ENCODE measurements around the gene RSPO3. TPM values are rescaled to one million over a fixed set of nuclear protein-coding genes. Genes with fewer than 3 reads are reported as not detected.
"Not testable (repeated sequence)": the region's sequence is repeated elsewhere in the genome, so short reads cannot be mapped to it uniquely, and the experiment has no call there.

The RSPO3 gene
- total RNA-seq, 1 experiment from 2014 or later, result not detected

GRCh38 chr6:127096167-127096566 lies 22.3 kb upstream of the RSPO3 start:
- no peaks in the 10 kb centered on the region for H3K4me1 ChIP-seq (ENCODE audit: control insufficient read depth in 1 of 2, insufficient read depth in 2 of 2, low read length in 2 of 2)
- H3K36me3 ChIP-seq (ENCODE audit: control insufficient read depth in 1 of 2, insufficient read depth in 2 of 2, low read length in 2 of 2), result no peaks in the 10 kb centered on the region
- no peaks in the 10 kb centered on the region for H4K20me1 ChIP-seq (ENCODE audit: insufficient read depth)
- no peak overlapping the region for H3K27ac ChIP-seq (ENCODE audit: low read depth, low read length)
- H3K27me3 ChIP-seq (ENCODE audit: insufficient read depth, low read length), result peaks cover 61% of the 10 kb centered on the region
- no peaks in the 10 kb centered on the region for H3K9me2 ChIP-seq (ENCODE audit: insufficient read depth)
- H3K4me3 ChIP-seq (replicated peaks in 1 of 2; ENCODE audit: low read depth in 1 of 2, low read length in 2 of 2), result no peak overlapping the region
- TF ChIP-seq ZFX (IDR thresholded peaks at IDR 0.05) (no peak), POLR2A (IDR thresholded peaks at IDR 0.05; ENCODE audit: borderline replicate concordance, extremely low read depth, insufficient read depth, insufficient read length) (no peak), REST (IDR thresholded peaks at IDR 0.05; ENCODE audit: low read depth) (no peak), JUND (IDR thresholded peaks at IDR 0.05) (no peak), EZH2phosphoT487 (IDR thresholded peaks at IDR 0.05; ENCODE audit: borderline replicate concordance) (no peak), TCF7L2 (IDR thresholded peaks at IDR 0.05; ENCODE audit: borderline replicate concordance, extremely low read depth, insufficient read depth, insufficient read length) (no peak), SRF (IDR thresholded peaks at IDR 0.05; ENCODE audit: low read depth) (no peak), ZBTB33 (IDR thresholded peaks at IDR 0.05; ENCODE audit: extremely low read depth, insufficient replicate concordance, low read length) (no peak), FOSL1 (IDR thresholded peaks at IDR 0.05; ENCODE audit: low read depth) (no peak), RAD21 (IDR thresholded peaks at IDR 0.05; ENCODE audit: low read depth) (no peak), POLR2AphosphoS5 (IDR thresholded peaks at IDR 0.05; ENCODE audit: low read depth, low read length) (no peak), SP1 (IDR thresholded peaks at IDR 0.05; ENCODE audit: low read depth) (no peak), CEBPB (IDR thresholded peaks at IDR 0.05; ENCODE audit: low read depth) (no peak), SIN3A (IDR thresholded peaks at IDR 0.05; ENCODE audit: low read depth) (no peak)
- RAD21 ChIA-PET (ENCODE audit: low non-redundant PET in 1 of 2, low total read pairs in 2 of 2, uncharacterized antibody in 2 of 2, unreplicated experiment in 2 of 2), result no interaction called here
- BruUV-seq (replicated peaks), result no TSS peak
- no peak for DNase-seq (ENCODE audit: low read depth, low spot score)
- CTCF ChIA-PET, result no interaction called here
- intact Hi-C loops (cut with micrococcal nuclease), result loop anchor here (10.0 kb wide), 1 partner anchor 1159 kb away; no protein-coding TSS in a partner anchor
- no peaks in the 10 kb centered on the region for H3K79me2 ChIP-seq (ENCODE audit: insufficient read depth, low read length)
- no peak for ATAC-seq
- no peak overlapping the region for H2AFZ ChIP-seq (ENCODE audit: low read depth, low read length, poor library complexity, severe bottlenecking)
- H3K9ac ChIP-seq (ENCODE audit: low read length), result no peak overlapping the region
- H3K4me2 ChIP-seq (ENCODE audit: low read length), result no peak overlapping the region
- no peaks in the 10 kb centered on the region for H3K9me3 ChIP-seq (ENCODE audit: control insufficient read depth in 1 of 2, insufficient read depth in 1 of 2, low read depth in 1 of 2, low read length in 2 of 2)
- POLR2A ChIA-PET, result no interaction called here

GRCh38 chr6:127097442-127097841 lies 21.0 kb upstream of the RSPO3 start:
- H3K9ac ChIP-seq (ENCODE audit: low read length); H4K20me1 ChIP-seq (ENCODE audit: insufficient read depth); H3K79me2 ChIP-seq (ENCODE audit: insufficient read depth, low read length); POLR2A ChIA-PET; DNase-seq (ENCODE audit: low read depth, low spot score); H3K9me3 ChIP-seq (ENCODE audit: control insufficient read depth in 1 of 2, insufficient read depth in 1 of 2, low read depth in 1 of 2, low read length in 2 of 2); H3K4me2 ChIP-seq (ENCODE audit: low read length); H3K36me3 ChIP-seq (ENCODE audit: control insufficient read depth in 1 of 2, insufficient read depth in 2 of 2, low read length in 2 of 2); H2AFZ ChIP-seq (ENCODE audit: low read depth, low read length, poor library complexity, severe bottlenecking); H3K27ac ChIP-seq (ENCODE audit: low read depth, low read length); H3K4me1 ChIP-seq (ENCODE audit: control insufficient read depth in 1 of 2, insufficient read depth in 2 of 2, low read length in 2 of 2); H3K9me2 ChIP-seq (ENCODE audit: insufficient read depth); H3K4me3 ChIP-seq (replicated peaks in 1 of 2; ENCODE audit: low read depth in 1 of 2, low read length in 2 of 2); CTCF ChIA-PET; RAD21 ChIA-PET (ENCODE audit: low non-redundant PET in 1 of 2, low total read pairs in 2 of 2, uncharacterized antibody in 2 of 2, unreplicated experiment in 2 of 2); BruUV-seq (replicated peaks); ATAC-seq: not testable (repeated sequence)
- peaks cover 58% of the 10 kb centered on the region for H3K27me3 ChIP-seq (ENCODE audit: insufficient read depth, low read length)
- intact Hi-C loops (cut with micrococcal nuclease), result loop anchor here (10.0 kb wide), 1 partner anchor 1157 kb away; no protein-coding TSS in a partner anchor
